Right ventricle myocardium superior (tissue), 1 donor: ENCODE data around the gene ZNF23. TPM values are rescaled to one million over a fixed set of nuclear protein-coding genes. Genes with fewer than 3 reads are reported as not detected.

Source experiments
- ATAC-seq: fragments of 200-7000 bp; cut with Tn5 transposase; one replicate; pipeline ENCODE4 v1.9.1; 2020; ENCODE audit warnings: mild to moderate bottlenecking; ENCODE audit not compliant: poor library complexity
- DNase-seq: peaks from one replicate; pipeline ENCODE4 v3.0.0-alpha.2; 2020
- intact Hi-C: fragments of 100-400 bp; cut with DNase I; formaldehyde crosslinking; loops from one replicate; pipeline ENCODE4 v1.11.2; 2022
- total RNA-seq: library from RNA; stranded (reverse); fragmentation: NEBNext Ultra II Directional; extraction: Animal tissue kit (Norgen Biotek cat#: 25700); gene quantifications from one replicate; pipeline ENCODE4 v1.2.1, GENCODE V29; 2021
- donor health status: DM: no; HTN: yes; CAD: no; lungs with severe emphysema.

Gene ZNF23
- total RNA-seq, 1 donor from 2014 or later: 5.1 TPM

DNA sequence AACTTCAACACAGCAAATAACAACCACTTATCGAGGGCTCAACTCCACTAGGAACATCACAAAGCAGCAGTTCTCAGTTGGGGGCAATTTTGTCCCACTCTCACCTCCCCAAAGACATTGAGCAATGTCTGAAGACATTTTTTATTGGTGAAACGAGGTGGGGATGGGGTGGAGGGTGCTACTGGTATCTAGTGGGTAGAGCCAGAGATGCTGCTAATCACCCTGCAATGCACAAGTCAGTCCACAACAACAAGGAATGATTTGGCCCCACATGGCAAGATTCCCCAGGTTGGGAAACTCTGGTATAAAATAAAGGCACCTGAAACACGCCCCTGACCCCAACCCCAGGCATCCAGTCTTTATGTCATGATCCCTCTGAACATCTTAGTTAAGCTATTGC is 53.5 kb downstream of the ZNF23 start:
- DNase-seq: no peak
- ATAC-seq: no peak
- intact Hi-C loops: no loop called here

DNA sequence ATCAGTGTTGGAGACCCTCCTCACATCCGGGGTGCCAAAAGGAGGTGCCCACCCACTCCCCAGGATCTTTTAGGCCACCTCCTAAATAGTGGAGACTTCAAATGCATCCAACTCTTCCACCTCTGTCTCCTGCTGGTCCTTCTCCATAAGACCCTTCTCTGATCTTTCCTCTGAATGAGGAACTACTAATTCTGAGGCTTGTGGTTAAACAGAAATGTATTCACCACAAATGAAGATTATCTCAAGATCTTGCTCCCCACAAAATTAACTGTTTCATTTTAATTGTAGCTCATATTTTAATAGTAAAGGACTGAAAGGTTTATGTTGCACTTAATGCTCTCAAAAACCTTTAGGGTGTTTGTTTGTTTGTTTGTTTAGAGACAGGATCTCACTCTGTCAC is 54.3 kb downstream of the ZNF23 start:
- DNase-seq (no peak), ATAC-seq (no peak)
- intact Hi-C loops: no loop called here

DNA sequence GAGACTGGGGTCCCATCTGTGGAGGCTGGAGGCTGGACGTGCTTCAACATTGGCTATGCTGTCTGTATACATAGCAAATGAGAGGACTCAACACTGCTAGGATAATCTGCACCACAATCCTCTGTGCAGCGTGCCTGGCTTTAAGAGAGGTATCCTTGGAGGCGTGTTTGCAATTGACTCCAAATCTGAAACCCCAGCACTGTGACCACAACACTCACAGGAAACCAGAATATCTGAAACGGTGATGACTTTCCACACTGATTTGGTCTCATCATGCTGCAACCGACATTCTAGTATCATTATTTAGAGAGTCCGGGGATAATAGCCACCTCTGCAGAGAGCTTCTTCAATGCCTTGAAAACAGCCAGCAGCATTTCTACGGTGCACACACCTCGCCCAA is 55.3 kb downstream of the ZNF23 start:
- ATAC-seq: no peak
- intact Hi-C loops: no loop called here

DNA sequence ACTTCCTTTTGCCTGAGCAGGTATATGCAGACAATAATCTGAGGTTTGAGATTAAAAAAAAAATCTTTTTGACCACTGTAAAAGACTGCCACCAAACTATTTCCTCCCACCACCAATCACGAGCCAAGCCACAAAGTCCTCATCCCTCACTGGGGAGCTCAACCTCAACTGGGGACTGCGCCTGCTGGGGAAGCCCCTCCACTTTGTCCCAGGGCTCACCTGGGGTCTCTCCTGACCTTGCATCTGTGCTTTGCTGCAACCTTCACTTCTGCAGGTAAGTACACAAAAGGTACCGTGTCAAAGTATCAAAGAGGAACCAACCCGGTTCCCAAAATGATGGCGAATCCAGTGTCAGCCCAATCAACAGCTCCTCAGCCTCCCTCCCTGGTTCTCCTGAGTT is 55.7 kb downstream of the ZNF23 start:
- DNase-seq: no peak
- ATAC-seq: no peak
- intact Hi-C loops: no loop called here

More for the DNA sequence above, 55.3 kb downstream of the ZNF23 start:
- DNase-seq: no peak

DNA sequence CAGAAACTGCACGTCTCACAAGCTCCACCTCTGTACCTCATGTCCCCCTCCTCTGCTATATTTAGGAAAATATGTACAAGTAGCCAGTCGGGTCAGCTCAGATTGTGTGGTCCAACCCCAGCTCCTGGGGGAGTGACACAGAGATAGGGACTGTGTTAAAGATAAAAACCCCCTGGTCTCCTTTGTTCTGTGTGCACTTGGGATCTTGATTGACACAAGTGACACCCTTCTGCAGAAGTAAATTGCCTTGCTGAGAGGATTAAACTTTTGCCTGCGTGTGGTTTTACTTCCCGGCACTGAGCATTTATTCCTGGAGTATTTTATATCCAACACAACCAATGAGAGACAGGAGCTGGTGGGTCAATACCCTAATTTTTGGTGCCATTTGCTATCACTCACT is 57.7 kb downstream of the ZNF23 start:
- no peak for ATAC-seq
- intact Hi-C loops: no loop called here

DNA sequence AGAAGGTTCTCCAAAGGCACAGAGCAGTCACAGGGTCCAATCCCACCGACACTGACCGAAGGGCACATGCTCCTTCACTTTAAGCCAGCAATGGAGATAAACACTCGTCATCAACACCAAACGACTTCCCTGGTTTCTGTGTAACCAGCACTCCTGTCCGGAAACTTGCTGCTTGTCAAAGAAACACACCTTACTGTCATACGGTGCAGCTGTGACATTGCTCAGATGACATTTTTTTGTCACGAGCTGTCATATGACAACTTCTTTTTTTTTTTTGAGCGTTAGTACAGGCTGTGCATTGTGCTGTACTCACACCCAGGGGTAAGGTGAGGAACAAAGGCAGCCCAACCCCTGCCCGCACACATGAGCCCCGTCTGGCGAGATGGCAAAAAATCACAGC is 59.4 kb downstream of the ZNF23 start:
- intact Hi-C loops: no loop called here
- ATAC-seq: no peak
- no peak for DNase-seq

More for the DNA sequence above, 57.7 kb downstream of the ZNF23 start:
- DNase-seq: no peak

DNA sequence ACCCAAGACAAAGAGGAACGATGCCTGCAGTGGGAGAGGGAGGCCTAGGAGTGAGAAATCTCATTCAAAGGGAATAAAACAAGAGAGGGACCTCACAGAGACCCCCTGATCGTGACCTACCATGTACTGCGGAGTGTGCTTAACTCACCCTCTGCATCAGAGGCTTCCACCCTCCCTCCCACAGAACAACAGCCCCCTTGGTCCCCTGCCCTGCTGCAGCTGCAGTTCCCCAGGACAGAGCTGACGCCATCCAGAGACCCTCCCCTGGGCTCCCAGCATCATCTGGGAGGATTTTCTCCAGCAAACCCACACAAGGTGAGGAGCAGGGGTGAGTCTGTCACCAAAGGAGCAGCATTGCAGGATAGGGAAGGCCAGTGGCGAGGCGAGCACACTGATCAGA is 60.0 kb downstream of the ZNF23 start:
- DNase-seq: no peak
- intact Hi-C loops: no loop called here
- ATAC-seq: no peak

DNA sequence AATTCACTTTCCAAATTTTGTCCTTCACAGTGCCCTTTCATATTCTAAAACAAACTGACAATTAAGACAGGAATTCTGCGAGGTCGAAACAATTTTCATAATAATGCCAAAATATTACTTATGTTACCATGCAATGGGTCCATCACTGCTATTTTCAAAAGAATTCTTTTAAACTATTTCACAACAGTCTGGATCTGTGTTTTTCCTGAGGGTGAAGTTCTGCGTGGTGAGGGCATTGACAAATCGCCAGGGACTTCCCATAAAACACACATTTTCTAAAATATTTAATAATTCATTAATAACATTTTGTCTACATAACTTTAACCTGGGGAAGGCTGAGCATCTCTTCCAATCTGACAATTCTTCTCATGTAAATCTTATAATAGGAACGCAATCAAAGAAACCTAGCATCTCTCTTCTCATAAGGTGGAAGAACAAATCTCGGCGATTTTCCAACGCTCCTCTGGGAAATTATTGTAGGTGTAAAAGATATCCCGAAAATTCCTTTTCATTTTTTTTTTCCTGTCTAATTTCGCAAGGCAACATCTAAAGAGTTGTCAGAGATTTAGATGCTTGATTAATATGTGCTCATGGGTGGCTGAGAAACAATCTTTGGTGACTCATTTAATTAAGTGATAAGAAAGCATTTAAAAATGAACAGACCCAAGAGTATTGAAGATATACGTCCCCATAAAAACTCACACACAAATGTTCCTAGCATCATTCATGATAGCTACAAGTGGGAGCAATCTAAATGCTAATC is 62.1 kb downstream of the ZNF23 start:
- intact Hi-C loops: no loop called here
- no peak for DNase-seq
- ATAC-seq: no peak

Other genes starting within 250 kb of the ZNF23 start
- 0.89 TPM for gene HYDIN, start 231.5 kb downstream of the ZNF23 start, total RNA-seq
- 10.3 TPM for gene CMTR2, start 172.8 kb downstream of the ZNF23 start, total RNA-seq
- 0.30 TPM for gene CALB2, start 103.5 kb downstream of the ZNF23 start, total RNA-seq
- not detected for gene TLE7, start 20.2 kb downstream of the ZNF23 start, total RNA-seq
- 2.0 TPM for gene ZNF19, start 27.1 kb upstream of the ZNF23 start, total RNA-seq
- gene CHST4, start 64.2 kb upstream of the ZNF23 start, total RNA-seq: not detected
- gene TAT, start 114.8 kb upstream of the ZNF23 start, total RNA-seq: 0.13 TPM
- not detected for gene MARVELD3, start 163.9 kb upstream of the ZNF23 start, total RNA-seq